ENCODE data around the gene SNORC. TPM values are rescaled to one million over a fixed set of nuclear protein-coding genes. Genes with fewer than 3 reads are reported as not detected.

The SNORC gene
- total and polyA plus RNA-seq, 10 donors, result 0.68 to 5.1 (median 1.3) TPM

GRCh38 chr2:232873909-232874641, 4.0 kb downstream of the SNORC start:
- intact Hi-C loops (cut with DNase I; ENCODE audit: low total_unique reads), result no loop called here
- H3K9me3 ChIP-seq, result no peaks in the 10 kb centered on the region

GRCh38 chr2:232874677-232875223, 4.7 kb downstream of the SNORC start:
- DNase-seq, result no peak
- TF ChIP-seq POLR2AphosphoS5 (IDR thresholded peaks at IDR 0.05) (no peak), CTCF (IDR thresholded peaks at IDR 0.05 in 8 of 11, conservative IDR thresholded peaks at IDR 0.05 in 3 of 11) (no peak), POLR2A (IDR thresholded peaks at IDR 0.05) (no peak)
- 88 to 98% (median 95%) methylated on average over 3 to 16 of the region's 16 CpGs for WGBS, 5 donors
- no peaks in the 10 kb centered on the region for H3K36me3 ChIP-seq
- H3K27ac ChIP-seq, result no peak overlapping the region
- no peak overlapping the region for H3K4me3 ChIP-seq
- H3K4me1 ChIP-seq, result peaks cover 0 to 34% (median 22%) of the 10 kb centered on the region in 6 donors
- intact Hi-C loops (cut with DNase I; ENCODE audit: low total_unique reads), result no loop called here
- H3K27me3 ChIP-seq (replicated peaks in 1 of 7), result peaks cover 0 to 36% (median 21%) of the 10 kb centered on the region in 7 donors
- H3K9me3 ChIP-seq, result no peaks in the 10 kb centered on the region

More at GRCh38 chr2:232873909-232874641, 4.0 kb downstream of the SNORC start:
- Histone ChIP-seq H3K27ac (no peak overlapping the region), H3K36me3 (no peaks in the 10 kb centered on the region), H3K27me3 (replicated peaks in 1 of 7) (peaks cover 0 to 36% (median 21%) of the 10 kb centered on the region in 7 donors), H3K4me3 (no peak overlapping the region), H3K4me1 (peaks cover 0 to 34% (median 22%) of the 10 kb centered on the region in 6 donors)
- 58 to 74% (median 70%) methylated on average over 5 to 6 of the region's 6 CpGs for WGBS, 5 donors
- DNase-seq, result no peak
- TF ChIP-seq CTCF (IDR thresholded peaks at IDR 0.05 in 8 of 11, conservative IDR thresholded peaks at IDR 0.05 in 3 of 11) (no peak), POLR2AphosphoS5 (IDR thresholded peaks at IDR 0.05) (no peak), POLR2A (IDR thresholded peaks at IDR 0.05) (no peak)

GRCh38 chr2:232875256-232876121, 5.4 kb downstream of the SNORC start:
- DNase-seq, result no peak
- WGBS, 5 donors, result 21 to 31% (median 25%) methylated on average over 17 to 37 of the region's 37 CpGs
- TF ChIP-seq CTCF (IDR thresholded peaks at IDR 0.05 in 8 of 11, conservative IDR thresholded peaks at IDR 0.05 in 3 of 11) (no peak), POLR2AphosphoS5 (IDR thresholded peaks at IDR 0.05) (no peak), POLR2A (IDR thresholded peaks at IDR 0.05) (no peak)

More at GRCh38 chr2:232875256-232876121, 5.4 kb downstream of the SNORC start:
- Histone ChIP-seq H3K36me3 (no peaks in the 10 kb centered on the region), H3K27ac (no peak overlapping the region), H3K4me1 (peaks cover 0 to 34% (median 22%) of the 10 kb centered on the region in 6 donors), H3K27me3 (replicated peaks in 1 of 7) (peaks cover 0 to 36% (median 21%) of the 10 kb centered on the region in 7 donors), H3K9me3 (no peaks in the 10 kb centered on the region), H3K4me3 (peak overlapping the region; percentile 40 to 80 (median 56))
- intact Hi-C loops (cut with DNase I; ENCODE audit: low total_unique reads), result no loop called here
